Fibroblast of lung (primary cell): ENCODE results near the gene CCDC70. TPM values are rescaled to one million over a fixed set of nuclear protein-coding genes. Genes with fewer than 3 reads are reported as not detected.

ENCODE experiments used
- DNase-seq, 2 donors: peaks; one replicate each; pipeline versions ENCODE4 v3.0.0 to v3.0.0-alpha.2; 2010; ENCODE audit warnings: low read depth in 2 of 2
- H2AFZ ChIP-seq: 2 replicates; pipeline ENCODE4 v1.5.1; 2012; ENCODE audit warnings: low read length, control low read depth, inconsistent platforms
- H3K27ac ChIP-seq: 2 replicates; pipeline ENCODE4 v1.5.1; 2011; ENCODE audit warnings: low read length, control low read depth; ENCODE audit not compliant: insufficient read depth
- H3K27me3 ChIP-seq: 2 replicates; pipeline ENCODE4 v1.5.1; 2011; ENCODE audit warnings: mild to moderate bottlenecking, low read length; ENCODE audit not compliant: control insufficient read depth, insufficient read depth
- H3K36me3 ChIP-seq: 2 replicates; pipeline ENCODE4 v1.5.1; 2011; ENCODE audit warnings: low read length; ENCODE audit not compliant: control insufficient read depth, insufficient read depth
- H3K4me1 ChIP-seq: 2 replicates; pipeline ENCODE4 v1.5.1; 2011; ENCODE audit warnings: low read length; ENCODE audit not compliant: control insufficient read depth, insufficient read depth; ENCODE audit errors: extremely low read depth
- H3K4me2 ChIP-seq: 2 replicates; pipeline ENCODE4 v1.5.1; 2011; ENCODE audit warnings: low read length, control low read depth; ENCODE audit not compliant: insufficient read depth; ENCODE audit errors: extremely low read depth
- H3K4me3 ChIP-seq, 4 experiments: fragments of 200-600 bp in 1 of 4; sonication (generic) in 1 of 4; replicated peaks in 1 of 4; 2 replicates each; pipeline ENCODE4 v1.5.1; 2011 to 2016; ENCODE audit warnings: low read length in 4 of 4, low read depth in 3 of 4, mild to moderate bottlenecking in 3 of 4, control low read depth in 2 of 4, inconsistent platforms in 1 of 4, mixed read lengths in 1 of 4; ENCODE audit not compliant: insufficient read depth in 1 of 4; ENCODE audit errors: control extremely low read depth in 1 of 4
- H3K79me2 ChIP-seq: 2 replicates; pipeline ENCODE4 v1.5.1; 2012; ENCODE audit warnings: mild to moderate bottlenecking, low read length, inconsistent platforms; ENCODE audit not compliant: control insufficient read depth, insufficient read depth
- H3K9ac ChIP-seq: 2 replicates; pipeline ENCODE4 v1.5.1; 2011; ENCODE audit warnings: mild to moderate bottlenecking, low read length, control low read depth; ENCODE audit not compliant: insufficient read depth
- H3K9me3 ChIP-seq: 2 replicates; pipeline ENCODE4 v1.5.1; 2012; ENCODE audit warnings: low read depth, low read length; ENCODE audit not compliant: control insufficient read depth, insufficient read depth
- H4K20me1 ChIP-seq: 2 replicates; pipeline ENCODE4 v1.5.1; 2011; ENCODE audit warnings: low read length; ENCODE audit not compliant: control insufficient read depth, insufficient read depth; ENCODE audit errors: extremely low read depth
- EZH2 ChIP-seq: IDR thresholded peaks from 2 replicates; pipeline ENCODE4 v1.5.1; 2012; ENCODE audit warnings: low read length, control low read depth, mild to moderate bottlenecking; ENCODE audit errors: missing control alignments
- polyA plus RNA-seq, 2 donors: library from polyadenylated mRNA; depleted of rRNA in 1 of 2; stranded (reverse) in 1 of 2; unstranded in 1 of 2; fragments of >200 nt; gene quantifications; 2 replicates each; pipeline ENCODE4 v1.2.1, GENCODE V29; 2011 to 2012; ENCODE audit warnings: missing spikeins in 1 of 2
- total RNA-seq: library from RNA; depleted of rRNA; stranded (reverse); fragments of >200 nt; gene quantifications from 2 replicates; pipeline ENCODE4 v1.2.1, GENCODE V29; 2014
- TF ChIP-seq, protein P1 (sequence below), 2 donors: IDR thresholded peaks in 1 of 2; conservative IDR thresholded peaks in 1 of 2; 1 replicate in 1 of 2; 2 replicates in 1 of 2; pipeline ENCODE4 v1.5.1; 2011 to 2012; ENCODE audit warnings: low read length in 2 of 2, control low read depth in 1 of 2, inconsistent platforms in 1 of 2, low read depth in 1 of 2, mild to moderate bottlenecking in 1 of 2

CCDC70 gene
- total and polyA plus RNA-seq, 2 donors (not counting 1 experiment from before 2014, with no cell fraction given): not detected

DNA sequence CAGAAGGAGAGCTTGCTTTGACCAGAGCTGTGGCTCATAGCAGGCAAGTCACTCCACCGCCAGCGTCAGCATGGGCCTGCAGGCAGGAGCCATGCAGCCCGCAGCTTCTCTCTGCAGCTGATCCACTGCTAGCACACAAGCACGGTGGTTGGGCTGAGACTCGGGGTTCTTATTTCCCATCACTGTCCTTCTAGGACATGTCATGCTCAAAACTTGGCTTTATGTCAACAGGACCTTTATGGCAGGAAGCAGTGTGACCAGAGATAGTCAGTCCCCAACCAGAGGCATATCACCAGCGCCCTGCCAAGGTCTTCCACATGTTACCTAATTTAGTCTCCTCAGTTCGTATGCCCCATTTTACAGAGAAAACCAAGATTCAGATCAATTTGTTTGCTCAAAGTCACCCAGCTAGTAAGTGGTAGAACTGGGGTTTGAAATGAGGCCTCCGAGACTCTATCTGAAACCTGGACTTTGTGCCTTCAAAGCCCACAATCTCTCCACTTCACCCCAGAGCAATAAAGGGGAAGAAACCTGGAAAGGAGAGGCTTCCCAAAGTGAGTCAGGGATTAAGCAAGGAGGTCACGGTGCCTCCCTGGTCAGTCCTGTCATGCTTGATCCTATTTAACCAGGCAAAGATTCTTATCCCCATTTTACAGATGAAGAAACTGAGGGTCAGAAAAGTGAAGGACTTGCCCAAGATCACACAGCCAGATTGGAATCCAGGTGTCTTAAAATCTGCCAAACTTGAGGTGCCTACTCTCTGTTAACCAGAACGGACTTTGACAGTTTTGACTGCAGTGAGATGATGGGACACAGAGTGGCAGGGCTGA, 21.8 kb upstream of the CCDC70 start:
- Histone ChIP-seq H3K4me3 (no peak overlapping the region), H3K27ac (no peak overlapping the region), H3K4me1 (no peaks in the 10 kb centered on the region), H4K20me1 (no peaks in the 10 kb centered on the region), H2AFZ (no peak overlapping the region), H3K79me2 (no peaks in the 10 kb centered on the region), H3K9me3 (no peaks in the 10 kb centered on the region), H3K9ac (no peak overlapping the region), H3K27me3 (peaks cover 15% of the 10 kb centered on the region), H3K36me3 (no peaks in the 10 kb centered on the region), H3K4me2 (no peak overlapping the region)
- no peak for TF ChIP-seq EZH2
- TF ChIP-seq, protein P1, sequence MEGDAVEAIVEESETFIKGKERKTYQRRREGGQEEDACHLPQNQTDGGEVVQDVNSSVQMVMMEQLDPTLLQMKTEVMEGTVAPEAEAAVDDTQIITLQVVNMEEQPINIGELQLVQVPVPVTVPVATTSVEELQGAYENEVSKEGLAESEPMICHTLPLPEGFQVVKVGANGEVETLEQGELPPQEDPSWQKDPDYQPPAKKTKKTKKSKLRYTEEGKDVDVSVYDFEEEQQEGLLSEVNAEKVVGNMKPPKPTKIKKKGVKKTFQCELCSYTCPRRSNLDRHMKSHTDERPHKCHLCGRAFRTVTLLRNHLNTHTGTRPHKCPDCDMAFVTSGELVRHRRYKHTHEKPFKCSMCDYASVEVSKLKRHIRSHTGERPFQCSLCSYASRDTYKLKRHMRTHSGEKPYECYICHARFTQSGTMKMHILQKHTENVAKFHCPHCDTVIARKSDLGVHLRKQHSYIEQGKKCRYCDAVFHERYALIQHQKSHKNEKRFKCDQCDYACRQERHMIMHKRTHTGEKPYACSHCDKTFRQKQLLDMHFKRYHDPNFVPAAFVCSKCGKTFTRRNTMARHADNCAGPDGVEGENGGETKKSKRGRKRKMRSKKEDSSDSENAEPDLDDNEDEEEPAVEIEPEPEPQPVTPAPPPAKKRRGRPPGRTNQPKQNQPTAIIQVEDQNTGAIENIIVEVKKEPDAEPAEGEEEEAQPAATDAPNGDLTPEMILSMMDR (conservative IDR thresholded peaks at IDR 0.05 in 1 of 2, IDR thresholded peaks at IDR 0.05 in 1 of 2; ENCODE audit: low read depth in 1 of 2, low read length in 2 of 2): no peak
- DNase-seq: no peak

DNA sequence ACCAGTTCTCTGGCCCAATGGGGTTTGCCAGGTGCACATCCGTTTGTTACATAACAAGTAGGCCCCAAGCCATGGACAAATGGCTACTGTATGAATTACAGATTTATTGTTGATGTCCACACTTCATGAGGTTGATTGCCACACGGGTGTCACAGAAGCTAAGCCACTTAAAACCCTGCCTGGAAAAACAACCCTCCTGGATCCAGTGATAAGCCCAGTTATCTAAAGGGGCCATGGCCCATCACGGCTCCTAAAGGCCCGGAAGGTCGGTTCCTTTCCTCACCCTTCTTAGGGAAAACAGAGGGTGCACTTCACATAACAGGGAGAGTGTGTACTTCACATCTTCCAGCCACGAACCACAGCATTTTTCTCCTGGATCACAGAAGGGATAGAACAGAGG, 20.9 kb upstream of the CCDC70 start:
- H3K9me3 ChIP-seq: no peaks in the 10 kb centered on the region
- DNase-seq: no peak
- H3K79me2 ChIP-seq: no peaks in the 10 kb centered on the region
- H3K27me3 ChIP-seq: peaks cover 15% of the 10 kb centered on the region
- H2AFZ ChIP-seq: no peak overlapping the region
- TF ChIP-seq, protein P1 (conservative IDR thresholded peaks at IDR 0.05 in 1 of 2, IDR thresholded peaks at IDR 0.05 in 1 of 2; ENCODE audit: low read depth in 1 of 2, low read length in 2 of 2): no peak
- TF ChIP-seq EZH2: no peak
- no peaks in the 10 kb centered on the region for H4K20me1 ChIP-seq
- H3K36me3 ChIP-seq: no peaks in the 10 kb centered on the region
- no peak overlapping the region for H3K9ac ChIP-seq
- no peak overlapping the region for H3K4me3 ChIP-seq
- no peak overlapping the region for H3K27ac ChIP-seq
- no peak overlapping the region for H3K4me2 ChIP-seq
- no peaks in the 10 kb centered on the region for H3K4me1 ChIP-seq

DNA sequence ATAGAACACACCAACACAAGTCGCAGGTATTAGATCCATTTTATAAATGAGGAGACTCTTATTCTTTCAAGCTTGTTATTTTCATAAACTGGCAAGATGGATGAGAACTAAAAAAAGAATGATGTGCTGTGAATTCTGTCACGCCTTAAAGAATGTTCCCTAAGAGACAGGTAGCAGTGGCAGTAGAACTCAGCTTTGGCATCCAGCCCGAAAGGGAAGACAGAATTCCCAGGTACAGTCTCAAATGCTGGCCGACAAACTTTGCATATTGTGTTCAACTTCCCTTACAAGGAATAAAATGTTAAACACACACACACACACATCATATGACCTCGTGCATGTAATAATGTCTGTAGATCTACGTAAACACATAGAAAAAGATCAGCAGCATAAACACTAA, 20.0 kb upstream of the CCDC70 start:
- H3K27me3 ChIP-seq: peaks cover 15% of the 10 kb centered on the region
- no peaks in the 10 kb centered on the region for H3K36me3 ChIP-seq
- H3K9ac ChIP-seq: no peak overlapping the region
- H3K79me2 ChIP-seq: no peaks in the 10 kb centered on the region
- no peak overlapping the region for H3K4me2 ChIP-seq
- no peaks in the 10 kb centered on the region for H4K20me1 ChIP-seq
- TF ChIP-seq, protein P1 (conservative IDR thresholded peaks at IDR 0.05 in 1 of 2, IDR thresholded peaks at IDR 0.05 in 1 of 2; ENCODE audit: low read depth in 1 of 2, low read length in 2 of 2): no peak
- no peak for TF ChIP-seq EZH2
- H3K27ac ChIP-seq: no peak overlapping the region
- DNase-seq: no peak
- H3K4me3 ChIP-seq: no peak overlapping the region
- H3K4me1 ChIP-seq: no peaks in the 10 kb centered on the region
- no peak overlapping the region for H2AFZ ChIP-seq
- H3K9me3 ChIP-seq: no peaks in the 10 kb centered on the region
